Measurements from ENCODE around the gene EEF1AKMT1. TPM values are rescaled to one million over a fixed set of nuclear protein-coding genes. Genes with fewer than 3 reads are reported as not detected.

Gene EEF1AKMT1
- total and polyA plus RNA-seq, 2 donors (not counting 1 experiment from before 2014, with no cell fraction given), result 7.6 to 18.0 TPM

DNA sequence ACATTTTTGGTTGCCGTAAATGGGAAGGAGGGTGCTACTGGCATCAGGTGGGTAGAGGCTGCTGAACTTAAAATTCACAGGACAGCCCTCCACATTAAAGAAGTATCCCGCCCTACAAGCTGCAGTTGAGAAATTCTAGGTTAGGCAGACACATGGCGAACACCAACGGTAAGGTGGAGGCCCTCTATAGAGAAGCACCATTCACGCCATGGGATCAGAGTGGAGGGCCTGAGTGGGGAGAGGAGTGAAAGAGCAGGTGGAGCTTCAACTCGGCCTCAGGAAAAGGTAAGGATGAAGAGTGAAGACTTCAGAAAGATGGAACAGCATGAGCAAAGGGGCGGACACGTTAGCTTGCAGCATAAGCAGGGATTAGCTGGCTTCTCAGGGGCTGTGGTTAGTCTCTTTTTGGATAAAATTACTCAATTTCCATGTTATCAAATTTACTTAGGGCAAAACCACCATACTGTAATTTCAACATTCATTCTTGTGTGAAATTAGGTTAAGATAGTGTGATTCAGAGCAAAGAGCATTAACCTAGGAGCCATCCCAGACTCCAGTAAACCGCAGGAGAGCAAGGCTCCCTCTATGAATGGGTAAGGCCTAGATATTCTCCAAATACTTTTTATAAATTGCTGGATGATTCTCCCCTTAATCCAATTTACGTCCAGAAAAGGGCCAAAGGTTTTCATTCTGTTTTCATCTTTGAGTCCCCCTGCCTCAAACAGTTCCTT, 1.2 kb downstream of the EEF1AKMT1 start:
- no peak overlapping the region for H2AFZ ChIP-seq (ENCODE audit: low read length)
- no peaks in the 10 kb centered on the region for H3K27me3 ChIP-seq (ENCODE audit: control insufficient read depth, insufficient read depth, low read length)
- peak; percentile 2 to 40 for DNase-seq (ENCODE audit: low read depth in 2 of 2)
- no peaks in the 10 kb centered on the region for H3K9me3 ChIP-seq (ENCODE audit: control insufficient read depth, insufficient read depth, low read depth, low read length)
- peak overlapping the region; percentile 92 for H3K27ac ChIP-seq (ENCODE audit: insufficient read depth, low read length)
- no peak overlapping the region for H3K9ac ChIP-seq (ENCODE audit: insufficient read depth, low read length)
- H3K4me1 ChIP-seq (ENCODE audit: control insufficient read depth, extremely low read depth, insufficient read depth, low read length), result no peaks in the 10 kb centered on the region
- TF ChIP-seq EZH2 (IDR thresholded peaks at IDR 0.05; ENCODE audit: low read length, missing control alignments), result no peak
- TF ChIP-seq, protein P1, sequence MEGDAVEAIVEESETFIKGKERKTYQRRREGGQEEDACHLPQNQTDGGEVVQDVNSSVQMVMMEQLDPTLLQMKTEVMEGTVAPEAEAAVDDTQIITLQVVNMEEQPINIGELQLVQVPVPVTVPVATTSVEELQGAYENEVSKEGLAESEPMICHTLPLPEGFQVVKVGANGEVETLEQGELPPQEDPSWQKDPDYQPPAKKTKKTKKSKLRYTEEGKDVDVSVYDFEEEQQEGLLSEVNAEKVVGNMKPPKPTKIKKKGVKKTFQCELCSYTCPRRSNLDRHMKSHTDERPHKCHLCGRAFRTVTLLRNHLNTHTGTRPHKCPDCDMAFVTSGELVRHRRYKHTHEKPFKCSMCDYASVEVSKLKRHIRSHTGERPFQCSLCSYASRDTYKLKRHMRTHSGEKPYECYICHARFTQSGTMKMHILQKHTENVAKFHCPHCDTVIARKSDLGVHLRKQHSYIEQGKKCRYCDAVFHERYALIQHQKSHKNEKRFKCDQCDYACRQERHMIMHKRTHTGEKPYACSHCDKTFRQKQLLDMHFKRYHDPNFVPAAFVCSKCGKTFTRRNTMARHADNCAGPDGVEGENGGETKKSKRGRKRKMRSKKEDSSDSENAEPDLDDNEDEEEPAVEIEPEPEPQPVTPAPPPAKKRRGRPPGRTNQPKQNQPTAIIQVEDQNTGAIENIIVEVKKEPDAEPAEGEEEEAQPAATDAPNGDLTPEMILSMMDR (conservative IDR thresholded peaks at IDR 0.05 in 1 of 2, IDR thresholded peaks at IDR 0.05 in 1 of 2; ENCODE audit: low read depth in 1 of 2, low read length in 2 of 2), result no peak
- H3K4me2 ChIP-seq (ENCODE audit: extremely low read depth, insufficient read depth, low read length), result peak overlapping the region; percentile 88
- peak overlapping the region; percentile 0 to 71 (median 62) for H3K4me3 ChIP-seq (replicated peaks in 1 of 4; ENCODE audit: control extremely low read depth in 1 of 4, insufficient read depth in 1 of 4, low read depth in 3 of 4, low read length in 4 of 4)
- H4K20me1 ChIP-seq (ENCODE audit: control insufficient read depth, extremely low read depth, insufficient read depth, low read length), result no peaks in the 10 kb centered on the region
- H3K79me2 ChIP-seq (ENCODE audit: control insufficient read depth, insufficient read depth, low read length), result peaks cover 6% of the 10 kb centered on the region
- H3K36me3 ChIP-seq (ENCODE audit: control insufficient read depth, insufficient read depth, low read length), result no peaks in the 10 kb centered on the region

DNA sequence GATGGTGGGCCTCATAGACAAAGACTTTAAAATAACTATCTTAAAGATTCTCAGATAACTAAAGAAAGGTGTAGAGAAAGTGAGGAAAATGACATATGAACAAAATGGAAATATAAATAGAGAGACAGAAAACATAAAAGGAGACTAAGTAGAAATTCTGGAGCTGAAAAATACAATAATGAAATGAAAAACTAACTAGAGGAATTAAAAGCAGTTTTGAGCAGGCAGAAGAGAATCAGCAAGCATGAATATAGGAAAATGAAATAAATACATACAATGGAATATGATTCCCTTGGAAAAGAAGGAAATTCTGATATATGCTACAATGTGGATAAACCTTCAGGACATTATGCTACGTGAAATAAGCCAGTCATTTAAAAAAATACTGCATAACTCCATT, 3.9 kb downstream of the EEF1AKMT1 start:
- H2AFZ ChIP-seq (ENCODE audit: low read length), result no peak overlapping the region
- H3K4me2 ChIP-seq (ENCODE audit: extremely low read depth, insufficient read depth, low read length), result no peak overlapping the region
- no peaks in the 10 kb centered on the region for H3K36me3 ChIP-seq (ENCODE audit: control insufficient read depth, insufficient read depth, low read length)
- no peak overlapping the region for H3K27ac ChIP-seq (ENCODE audit: insufficient read depth, low read length)
- H3K79me2 ChIP-seq (ENCODE audit: control insufficient read depth, insufficient read depth, low read length), result peaks cover 6% of the 10 kb centered on the region
- no peaks in the 10 kb centered on the region for H3K27me3 ChIP-seq (ENCODE audit: control insufficient read depth, insufficient read depth, low read length)
- TF ChIP-seq EZH2 (IDR thresholded peaks at IDR 0.05; ENCODE audit: low read length, missing control alignments), result no peak
- TF ChIP-seq, protein P1 (conservative IDR thresholded peaks at IDR 0.05 in 1 of 2, IDR thresholded peaks at IDR 0.05 in 1 of 2; ENCODE audit: low read depth in 1 of 2, low read length in 2 of 2), result no peak
- H4K20me1 ChIP-seq (ENCODE audit: control insufficient read depth, extremely low read depth, insufficient read depth, low read length), result no peaks in the 10 kb centered on the region
- H3K9me3 ChIP-seq (ENCODE audit: control insufficient read depth, insufficient read depth, low read depth, low read length), result no peaks in the 10 kb centered on the region
- DNase-seq (ENCODE audit: low read depth in 2 of 2), result no peak
- H3K9ac ChIP-seq (ENCODE audit: insufficient read depth, low read length), result no peak overlapping the region
- no peak overlapping the region for H3K4me3 ChIP-seq (replicated peaks in 1 of 4; ENCODE audit: control extremely low read depth in 1 of 4, insufficient read depth in 1 of 4, low read depth in 3 of 4, low read length in 4 of 4)
- H3K4me1 ChIP-seq (ENCODE audit: control insufficient read depth, extremely low read depth, insufficient read depth, low read length), result no peaks in the 10 kb centered on the region

DNA sequence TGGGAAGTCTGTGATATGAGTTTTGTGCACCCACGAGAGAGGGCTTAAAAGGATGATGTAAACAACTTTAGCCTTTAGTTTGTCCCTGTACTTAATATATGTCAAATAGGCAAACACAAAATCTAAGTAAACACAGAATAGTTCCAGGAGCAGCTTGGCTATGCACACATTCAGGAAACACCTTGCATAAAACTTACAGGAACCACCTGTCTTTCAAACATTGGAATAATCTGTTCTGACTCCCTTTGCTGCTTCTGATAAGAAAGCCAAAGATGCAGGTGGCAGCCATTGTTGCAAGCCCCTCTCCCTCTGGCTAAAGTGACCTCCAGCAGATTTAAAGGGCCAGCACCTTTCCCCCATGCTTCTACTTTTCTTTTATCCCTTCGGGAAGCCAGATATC, 4.7 kb downstream of the EEF1AKMT1 start:
- no peaks in the 10 kb centered on the region for H3K4me1 ChIP-seq (ENCODE audit: control insufficient read depth, extremely low read depth, insufficient read depth, low read length)
- H2AFZ ChIP-seq (ENCODE audit: low read length), result no peak overlapping the region
- no peak overlapping the region for H3K9ac ChIP-seq (ENCODE audit: insufficient read depth, low read length)
- peaks cover 6% of the 10 kb centered on the region for H3K79me2 ChIP-seq (ENCODE audit: control insufficient read depth, insufficient read depth, low read length)
- no peak for TF ChIP-seq EZH2 (IDR thresholded peaks at IDR 0.05; ENCODE audit: low read length, missing control alignments)
- TF ChIP-seq, protein P1 (conservative IDR thresholded peaks at IDR 0.05 in 1 of 2, IDR thresholded peaks at IDR 0.05 in 1 of 2; ENCODE audit: low read depth in 1 of 2, low read length in 2 of 2), result no peak
- H3K4me3 ChIP-seq (replicated peaks in 1 of 4; ENCODE audit: control extremely low read depth in 1 of 4, insufficient read depth in 1 of 4, low read depth in 3 of 4, low read length in 4 of 4), result no peak overlapping the region
- H3K27ac ChIP-seq (ENCODE audit: insufficient read depth, low read length), result no peak overlapping the region
- DNase-seq (ENCODE audit: low read depth in 2 of 2), result no peak
- H3K9me3 ChIP-seq (ENCODE audit: control insufficient read depth, insufficient read depth, low read depth, low read length), result no peaks in the 10 kb centered on the region
- H4K20me1 ChIP-seq (ENCODE audit: control insufficient read depth, extremely low read depth, insufficient read depth, low read length), result no peaks in the 10 kb centered on the region
- no peak overlapping the region for H3K4me2 ChIP-seq (ENCODE audit: extremely low read depth, insufficient read depth, low read length)
- no peaks in the 10 kb centered on the region for H3K27me3 ChIP-seq (ENCODE audit: control insufficient read depth, insufficient read depth, low read length)
- no peaks in the 10 kb centered on the region for H3K36me3 ChIP-seq (ENCODE audit: control insufficient read depth, insufficient read depth, low read length)

All from fibroblast of lung (primary cell).